Fibroblast of skin of right quadriceps (primary cell): ENCODE results near the gene MINDY2.

Source experiments
- DNase-seq: peaks from one replicate; pipeline ENCODE4 v3.0.0-alpha.2; 2013

The MINDY2 gene

DNA sequence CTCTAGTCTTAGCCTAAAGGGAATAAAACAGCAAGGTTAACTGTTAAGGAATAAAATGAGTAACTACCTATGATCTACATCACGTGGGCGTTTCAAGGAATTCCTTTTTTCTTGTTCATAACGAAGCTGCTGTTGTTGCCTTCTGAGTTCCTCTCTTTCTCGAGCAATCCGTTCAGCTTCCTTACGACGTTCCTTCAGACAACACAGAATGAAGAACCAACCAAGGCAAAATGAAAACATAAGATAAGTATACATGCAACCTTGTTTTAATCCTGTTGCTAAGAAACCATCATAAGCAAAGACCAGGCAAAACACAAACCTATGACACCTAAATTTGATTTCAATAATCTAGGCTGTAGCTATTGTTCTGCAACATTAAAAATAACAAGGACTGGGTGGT, 118.3 kb downstream of the MINDY2 start:
- no peak for DNase-seq

DNA sequence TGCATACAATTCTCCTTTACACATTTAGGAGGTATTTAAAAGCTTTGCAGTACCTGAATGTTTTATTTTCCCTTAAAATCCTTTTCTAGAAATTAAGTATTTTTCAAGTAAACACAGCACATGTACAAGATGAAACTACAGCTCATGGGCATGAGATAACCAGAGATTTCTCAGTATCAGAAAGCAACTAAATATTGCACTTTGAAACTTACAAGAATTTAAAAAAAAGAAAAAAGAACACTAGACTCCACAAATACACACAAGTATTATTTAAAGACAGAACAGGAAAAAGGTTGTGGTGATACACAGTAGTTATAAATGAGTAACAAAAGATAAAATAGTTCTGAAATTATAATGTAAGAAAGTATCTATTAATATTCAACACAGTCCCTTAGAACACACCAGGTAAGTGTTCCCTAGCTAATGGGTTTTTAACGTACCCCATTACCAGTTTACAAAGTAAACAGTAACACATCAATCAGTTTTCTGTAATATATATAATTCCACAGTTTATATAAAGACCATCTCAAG, 127.1 kb downstream of the MINDY2 start:
- no peak for DNase-seq

DNA sequence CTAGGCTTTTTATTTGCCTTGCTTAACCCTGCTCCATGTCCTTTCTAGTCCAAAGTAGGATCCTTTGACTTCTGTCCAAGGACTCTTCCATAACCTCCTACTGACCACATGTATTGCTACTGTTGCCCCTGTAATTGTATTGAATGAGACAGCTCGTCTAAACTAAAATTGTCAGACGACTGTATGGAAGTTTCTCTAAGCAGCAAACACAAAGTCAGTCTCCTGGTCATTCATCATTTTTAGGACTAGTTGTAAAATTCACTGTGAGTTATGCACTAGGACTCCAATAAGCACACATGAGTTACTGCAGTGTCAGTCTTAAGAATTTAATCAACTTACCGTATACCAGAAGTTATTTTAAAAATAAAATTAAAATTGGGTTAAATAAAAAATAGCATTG, 129.5 kb downstream of the MINDY2 start:
- DNase-seq: no peak

DNA sequence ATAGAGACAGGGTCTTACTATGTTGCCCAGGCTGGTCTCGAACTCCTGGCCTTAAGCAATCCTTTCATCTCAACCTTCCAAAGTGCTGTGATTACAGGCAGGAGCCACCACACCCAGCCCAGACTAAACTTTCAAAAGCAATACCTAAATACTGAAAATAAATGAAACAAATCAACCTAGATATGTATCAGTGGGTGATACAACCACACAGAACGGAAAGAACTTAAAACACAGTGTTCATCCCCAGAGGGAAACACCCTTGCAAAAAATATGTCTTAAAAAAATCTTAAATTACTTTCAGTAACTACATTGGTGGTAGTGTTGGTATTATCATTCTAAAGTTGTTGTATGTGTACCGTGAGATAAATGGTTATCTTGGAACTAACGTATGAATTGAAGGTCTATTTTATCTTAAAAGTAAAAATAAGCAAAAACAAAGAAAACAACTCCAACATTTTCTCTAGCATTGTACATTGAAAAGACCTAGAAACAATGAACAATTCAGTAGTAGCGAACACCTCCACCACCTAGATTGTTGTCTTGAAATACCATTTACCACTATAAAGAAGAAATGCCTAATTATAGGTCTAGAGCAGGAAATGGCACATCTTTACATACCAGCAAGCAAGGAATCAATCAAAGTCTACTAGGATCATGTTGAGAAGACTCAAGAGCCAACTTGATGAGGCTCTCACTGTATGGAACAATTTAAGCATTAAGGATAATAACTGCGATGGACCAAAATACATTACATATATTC, 137.6 kb downstream of the MINDY2 start:
- DNase-seq: no peak

DNA sequence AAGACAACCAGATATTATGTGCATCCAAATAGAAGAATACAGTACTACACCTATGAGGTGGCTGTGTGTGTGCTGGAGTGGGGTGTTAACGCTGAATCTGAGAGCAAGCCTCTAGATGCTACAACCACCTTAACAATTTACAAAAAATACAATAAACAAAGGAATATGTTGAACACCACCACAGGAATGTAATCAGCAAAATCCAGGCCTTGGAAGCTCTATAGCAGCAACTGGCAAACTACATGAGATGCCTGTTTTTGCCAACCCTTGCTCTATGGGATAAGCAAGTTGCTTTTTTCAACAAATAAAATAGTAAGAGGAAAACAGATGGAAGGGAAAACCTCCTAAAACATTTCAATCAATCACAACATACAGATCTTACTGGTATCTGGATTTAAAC, 138.5 kb downstream of the MINDY2 start:
- no peak for DNase-seq

DNA sequence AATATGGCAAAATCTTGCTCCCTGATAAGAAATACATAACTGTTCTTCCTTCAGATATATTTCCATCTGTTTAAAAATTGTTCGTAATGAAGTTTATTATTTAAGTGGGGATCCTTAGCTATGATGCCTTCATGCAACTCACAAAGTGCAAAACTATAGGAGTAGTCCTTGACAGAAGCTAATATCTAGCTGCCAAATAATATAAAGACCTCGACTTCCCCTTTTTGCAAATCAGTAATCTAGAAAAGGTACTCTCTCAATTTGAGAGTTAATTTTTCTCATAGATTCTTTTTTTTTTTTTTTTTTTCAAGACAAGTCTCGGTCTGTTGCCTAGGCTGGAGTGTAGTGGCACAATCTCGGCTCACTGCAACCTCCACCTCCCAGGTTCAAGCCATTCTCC, 139.4 kb downstream of the MINDY2 start:
- no peak for DNase-seq
